M059J (cell line): ENCODE results near the gene CREG1. TPM values are rescaled to one million over a fixed set of nuclear protein-coding genes. Genes with fewer than 3 reads are reported as not detected.
"Not testable (repeated sequence)": the region's sequence is repeated elsewhere in the genome, so short reads cannot be mapped to it uniquely, and the experiment has no call there.

Experiments used
- DNase-seq: peaks from one replicate; pipeline ENCODE4 v3.0.0-alpha.2; 2012; ENCODE audit warnings: low read depth
- total RNA-seq: library from RNA; depleted of rRNA; stranded (reverse); fragments of >200 nt; shearing (Covaris generic); gene quantifications from 2 replicates; pipeline ENCODE4 v1.2.3, GENCODE V29; 2014

CREG1 gene
- total RNA-seq, 1 experiment from 2014 or later = 81.5 TPM

DNA sequence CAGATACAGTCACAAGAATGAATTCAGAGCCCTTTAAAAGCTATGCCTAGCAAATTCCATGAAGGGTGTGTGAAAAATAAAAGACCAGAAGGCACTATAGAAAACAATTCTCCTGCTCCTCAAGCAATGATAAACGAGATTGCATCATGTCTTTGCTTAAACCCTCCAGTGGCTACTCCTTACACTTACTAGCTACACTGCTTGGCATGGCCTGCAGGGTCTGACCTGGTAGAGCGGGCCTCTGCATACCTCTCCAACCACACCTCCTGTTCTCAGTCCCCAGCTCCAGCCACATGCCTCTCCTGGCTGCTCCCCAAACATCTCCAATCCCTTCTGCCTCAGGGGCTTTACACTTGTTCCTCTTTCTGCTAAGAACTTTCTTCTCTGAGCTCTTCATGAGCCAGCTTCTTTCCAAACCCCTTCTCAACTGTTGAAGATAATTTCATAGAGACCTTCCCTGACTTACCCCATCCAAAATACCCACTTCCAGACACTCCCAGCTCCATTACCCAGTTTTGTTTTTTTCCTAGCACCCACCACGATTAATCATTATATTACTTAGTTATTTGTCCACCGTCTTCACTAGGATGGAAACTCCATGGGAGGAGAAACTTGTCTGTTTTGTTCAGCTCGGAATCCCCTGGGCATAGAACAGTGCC lies 11.2 kb upstream of the CREG1 start:
- peak; percentile 89 for DNase-seq

DNA sequence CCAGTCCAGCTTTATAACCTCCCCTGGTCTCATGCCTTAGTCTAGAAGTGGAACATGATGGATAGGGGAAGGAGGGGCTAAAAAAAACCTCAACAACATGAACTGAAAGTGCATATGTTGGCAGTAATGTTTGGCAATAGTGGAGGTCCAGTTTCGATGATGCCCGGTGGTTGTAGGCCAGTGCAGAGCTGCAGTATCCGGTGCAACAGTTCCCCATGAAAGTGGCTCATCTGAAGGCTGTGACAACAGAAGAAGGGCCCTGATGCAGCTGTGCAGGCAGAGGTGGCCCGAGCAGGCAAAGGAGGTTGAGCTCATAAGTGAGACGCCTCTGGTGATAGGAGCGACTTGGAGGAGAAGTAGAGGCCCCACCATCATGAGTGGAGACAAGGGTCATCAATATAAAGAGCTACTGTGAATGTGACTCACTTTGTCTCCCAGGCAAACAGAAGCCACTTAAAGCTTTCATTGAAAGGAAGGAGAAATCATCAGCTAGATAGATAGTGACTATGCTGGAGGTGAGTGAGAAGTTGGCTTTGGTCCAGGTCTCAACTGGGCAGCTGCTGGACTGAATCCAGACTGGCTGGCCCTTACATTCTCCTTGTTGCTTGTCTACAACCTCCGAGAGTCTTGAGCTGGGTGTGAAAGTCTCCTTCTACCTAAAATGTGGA lies 10.2 kb upstream of the CREG1 start:
- DNase-seq = peak; percentile 56

DNA sequence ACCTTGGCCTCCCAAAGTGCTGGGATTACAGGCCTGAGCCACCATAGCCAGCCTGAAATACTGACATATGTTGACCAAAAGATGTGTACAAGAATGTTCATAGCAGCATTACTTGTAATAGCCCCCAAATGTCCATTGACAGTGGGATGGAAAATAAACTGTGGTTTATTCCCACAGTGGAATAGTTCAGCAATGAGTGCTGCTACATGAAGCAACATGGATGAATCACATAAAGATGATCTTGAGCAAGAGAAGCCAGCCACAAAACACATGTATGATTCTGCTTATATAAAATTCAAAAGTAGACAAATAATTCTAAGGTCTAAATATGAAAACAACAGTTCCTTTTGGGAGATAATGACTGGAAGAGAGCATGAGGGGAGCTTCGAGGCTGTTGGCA lies 9.1 kb upstream of the CREG1 start:
- peak; percentile 13 for DNase-seq

DNA sequence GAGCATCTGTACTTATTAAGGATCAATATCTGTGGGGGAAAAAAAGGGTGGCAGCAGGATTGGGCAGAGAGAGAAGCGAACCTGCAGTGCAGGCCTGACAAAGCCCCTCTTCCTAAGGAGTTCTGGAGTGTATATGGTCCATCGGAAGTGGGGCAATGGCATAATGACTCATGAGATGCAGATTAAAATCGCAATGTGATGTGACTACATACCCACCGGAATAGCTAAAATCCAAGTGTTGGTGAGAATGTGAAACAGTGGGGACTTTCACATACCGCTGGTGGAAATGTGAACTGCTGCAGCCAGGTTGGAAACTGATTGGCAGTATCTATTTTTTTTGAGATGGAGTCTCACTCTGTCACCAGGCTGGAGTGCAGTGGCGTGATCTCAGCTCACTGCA lies 8.2 kb upstream of the CREG1 start:
- DNase-seq = no peak

- peak; percentile 69 for DNase-seq
These were observed 2.6 kb upstream of the CREG1 start for GRCh38 chr1:167555971-167556714.

DNA sequence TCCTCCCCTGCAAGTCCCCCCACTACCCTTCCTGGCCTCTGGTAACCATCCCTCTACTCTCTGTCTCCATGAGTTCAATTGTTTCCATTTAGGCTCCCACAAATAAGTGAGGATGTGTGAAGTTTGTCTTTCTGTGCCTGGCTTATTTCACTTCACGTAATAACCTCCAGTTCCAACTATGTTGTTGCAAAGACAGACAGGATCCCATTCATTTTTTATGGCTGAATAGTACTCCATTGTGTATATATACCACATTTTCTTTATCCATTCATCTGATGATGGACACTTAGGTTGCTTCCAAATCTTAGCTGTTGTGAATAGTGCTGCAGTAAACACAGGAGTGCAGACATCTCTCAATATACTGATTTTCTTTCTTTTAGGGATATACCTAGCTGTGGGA lies 1.5 kb upstream of the CREG1 start:
- not testable (repeated sequence) for DNase-seq

DNA sequence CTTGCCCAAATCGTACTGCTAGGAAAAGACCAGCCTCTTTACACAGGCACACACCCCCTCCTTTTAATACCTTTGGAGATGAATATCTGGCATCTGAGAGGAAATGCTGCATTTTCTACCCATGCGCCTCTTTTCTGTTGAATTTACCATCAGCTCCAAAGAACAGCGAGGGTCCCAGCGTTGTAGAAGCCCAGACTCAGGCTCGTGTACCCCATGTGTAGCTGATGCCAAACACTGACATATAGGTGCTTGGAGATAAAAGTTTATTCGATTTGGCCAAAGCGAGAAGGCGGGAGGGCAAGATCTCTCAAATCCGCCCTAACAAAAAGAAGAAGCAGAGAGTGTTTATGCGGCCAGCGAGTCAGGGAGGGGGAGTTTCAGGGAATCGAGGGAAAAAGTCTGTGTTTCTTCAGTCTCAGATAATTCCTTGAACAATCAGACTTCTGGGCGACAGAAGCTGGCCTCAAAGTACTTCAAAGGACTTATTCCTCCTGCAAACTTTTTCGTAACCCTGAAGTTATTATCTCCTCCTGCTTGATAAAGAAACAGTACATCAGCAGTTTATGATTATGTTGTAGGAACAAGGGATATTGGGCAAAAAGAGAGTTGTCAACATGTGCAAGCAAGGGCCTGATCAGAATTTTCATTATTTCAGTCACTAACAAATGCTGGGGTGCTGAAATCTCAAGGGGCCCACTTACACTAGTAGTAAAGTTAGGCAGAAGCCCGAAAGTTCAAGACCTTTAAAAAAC lies 642 bp upstream of the CREG1 start:
- DNase-seq = no peak

DNA sequence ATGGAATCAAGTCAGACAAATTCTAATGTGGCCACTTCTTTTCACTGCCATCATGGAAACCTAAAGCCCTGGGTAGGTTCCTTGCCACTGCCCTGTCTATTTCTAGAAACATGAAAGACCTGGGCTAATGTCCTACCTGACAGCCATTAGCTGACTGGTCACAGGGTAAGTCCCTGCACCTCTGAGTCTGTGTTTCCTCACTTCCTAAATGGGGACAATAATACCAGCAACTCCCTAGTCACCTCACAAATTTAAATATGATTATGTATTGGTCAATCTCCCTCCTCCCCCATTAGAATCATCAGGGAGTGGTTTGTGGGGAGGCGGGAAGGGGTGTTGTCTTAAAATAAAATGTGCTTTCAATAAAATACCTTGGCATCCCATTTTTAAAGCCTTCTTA lies 2.2 kb downstream of the CREG1 start:
- DNase-seq = no peak

DNA sequence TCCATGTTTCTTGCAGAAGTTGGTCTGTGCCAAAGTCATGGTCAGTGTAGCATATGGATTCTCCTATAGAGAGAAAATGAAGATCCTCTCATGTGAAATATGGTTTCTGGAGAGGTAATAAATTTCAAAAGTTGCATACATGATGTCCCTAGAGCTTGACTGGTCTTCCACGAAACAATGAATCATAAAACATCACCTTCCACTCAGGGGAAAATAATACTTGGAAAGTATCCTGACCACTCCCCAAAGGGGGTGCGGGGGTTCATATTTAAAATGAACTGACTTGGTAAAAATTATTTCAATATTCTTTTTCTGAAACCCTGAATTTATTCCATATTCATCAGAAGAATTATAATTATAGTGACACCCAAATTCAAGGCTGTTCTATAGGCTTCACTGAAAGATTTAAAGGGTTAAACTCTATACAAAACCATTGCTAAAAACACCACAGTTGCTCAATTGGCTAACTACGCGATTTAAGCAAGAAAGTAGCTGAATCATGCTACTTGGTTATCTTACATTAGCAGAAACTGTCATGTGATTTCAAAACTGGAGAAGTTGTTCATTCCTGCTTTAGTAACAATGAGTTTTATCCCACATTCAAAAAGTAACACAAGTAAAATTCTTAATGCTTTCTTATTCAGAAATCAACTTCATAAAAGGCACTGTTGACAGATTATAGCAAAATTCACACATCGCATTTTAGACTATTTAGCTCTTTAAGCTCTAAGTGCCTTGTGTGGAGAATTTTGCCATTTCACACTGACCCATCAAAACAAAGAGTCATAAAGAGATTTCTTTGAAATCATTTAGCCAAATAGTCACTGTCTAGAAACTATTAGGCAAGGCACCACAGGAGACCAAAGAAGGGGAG lies 5.3 kb downstream of the CREG1 start:
- no peak for DNase-seq

GRCh38 chr1:167546935-167547334 lies 6.6 kb downstream of the CREG1 start:
- no peak for DNase-seq

DNA sequence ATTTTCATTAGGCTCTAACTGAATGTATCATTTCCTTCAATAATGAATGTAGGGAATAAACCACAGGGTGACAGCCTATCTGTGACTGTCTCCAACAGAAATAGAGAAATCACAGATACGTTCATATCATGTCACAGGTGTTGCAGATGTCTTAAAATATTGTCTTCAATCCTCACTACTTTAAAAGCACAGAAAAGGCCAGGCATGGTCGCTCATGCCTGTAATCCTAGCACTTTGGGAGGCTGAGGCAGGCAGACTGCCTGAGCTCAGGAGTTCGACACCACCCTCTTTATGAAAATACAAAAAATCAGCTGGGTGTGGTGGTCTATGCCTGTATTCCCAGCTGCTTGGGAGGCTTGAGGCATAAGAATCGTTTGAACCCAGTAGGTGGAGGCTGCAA lies 8.2 kb downstream of the CREG1 start:
- no peak for DNase-seq

DNA sequence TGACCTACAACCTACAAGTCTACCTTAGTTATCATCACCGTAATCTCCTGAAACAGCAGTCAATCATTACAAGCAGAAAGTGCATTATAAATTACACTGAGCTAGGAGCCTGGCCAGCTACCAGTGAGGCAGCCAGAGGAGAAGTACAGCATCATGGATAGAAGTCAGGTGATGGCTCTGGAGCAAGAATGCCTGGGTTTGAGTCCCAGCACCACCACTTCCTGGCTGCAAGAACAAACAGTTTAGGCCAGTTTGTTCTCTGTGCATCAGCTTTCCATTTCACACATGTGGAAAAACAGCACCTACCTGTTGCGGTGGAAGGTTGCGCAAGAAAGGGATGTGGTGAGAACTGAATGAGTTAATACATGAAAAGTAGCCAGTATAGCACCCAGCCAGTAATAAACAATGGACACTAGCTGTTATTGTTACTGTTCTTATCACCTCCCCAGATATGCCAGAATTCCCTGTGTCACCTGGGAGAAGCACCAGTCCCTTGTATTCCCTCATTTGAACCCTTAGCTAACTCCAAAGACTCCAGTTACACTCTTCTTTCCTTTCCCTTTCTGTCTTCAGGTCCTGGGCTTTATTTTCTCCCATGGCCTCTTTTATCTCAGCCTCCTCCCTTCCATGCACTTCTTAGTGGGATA lies 9.0 kb downstream of the CREG1 start:
- no peak for DNase-seq

GRCh38 chr1:167543199-167543990 lies 10.2 kb downstream of the CREG1 start:
- DNase-seq = no peak

GRCh38 chr1:167542109-167543032 lies 11.2 kb downstream of the CREG1 start:
- no peak for DNase-seq

GRCh38 chr1:167541610-167542009 lies 12.0 kb downstream of the CREG1 start:
- DNase-seq = no peak

DNA sequence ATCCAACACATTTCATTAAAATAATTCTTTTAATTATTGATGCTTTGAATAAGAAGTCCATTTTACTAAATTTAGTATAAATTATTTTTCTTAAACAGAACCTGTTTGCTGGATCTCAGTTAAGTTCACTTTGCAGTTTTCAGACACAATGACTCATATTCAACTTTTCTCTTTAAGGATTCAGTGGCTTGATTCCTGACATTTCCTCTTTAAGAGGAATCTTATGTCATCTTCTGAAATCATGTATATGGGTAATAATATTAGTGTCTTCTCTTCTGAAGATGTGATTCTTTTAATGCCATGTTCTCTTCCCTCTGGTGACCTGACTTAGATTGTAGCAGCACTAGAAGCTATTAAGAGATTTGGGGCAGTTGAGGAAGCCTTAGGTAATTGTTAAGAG lies 12.6 kb downstream of the CREG1 start:
- no peak for DNase-seq

DNA sequence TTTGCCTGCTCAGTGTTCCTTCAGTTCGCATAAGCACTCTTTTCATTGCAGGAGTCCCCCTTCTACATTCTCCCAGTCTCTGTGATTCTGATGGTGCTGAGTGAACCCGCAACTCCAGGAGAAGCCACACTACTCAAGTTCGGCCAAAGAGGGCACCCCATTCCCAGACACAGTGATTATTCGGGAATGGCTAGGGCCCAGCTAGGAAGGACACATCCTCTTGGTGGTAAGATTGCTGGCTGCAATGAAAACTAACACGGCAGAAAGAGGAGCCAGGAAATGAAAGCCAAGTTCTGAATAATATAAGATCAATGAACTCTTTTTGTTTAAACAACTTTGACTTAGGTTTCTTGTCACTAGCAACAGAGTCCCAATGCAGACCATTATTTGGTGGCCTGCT lies 14.9 kb downstream of the CREG1 start:
- DNase-seq = peak; percentile 47

GRCh38 chr1:167533851-167534300 lies 19.7 kb downstream of the CREG1 start:
- peak; percentile 66 for DNase-seq
